ENCODE results near the gene ASCC1. TPM values are rescaled to one million over a fixed set of nuclear protein-coding genes. Genes with fewer than 3 reads are reported as not detected.

Gene ASCC1
- total and polyA plus RNA-seq, 5 donors from 2014 or later = 20.5 to 28.8 (median 26.0) TPM

DNA sequence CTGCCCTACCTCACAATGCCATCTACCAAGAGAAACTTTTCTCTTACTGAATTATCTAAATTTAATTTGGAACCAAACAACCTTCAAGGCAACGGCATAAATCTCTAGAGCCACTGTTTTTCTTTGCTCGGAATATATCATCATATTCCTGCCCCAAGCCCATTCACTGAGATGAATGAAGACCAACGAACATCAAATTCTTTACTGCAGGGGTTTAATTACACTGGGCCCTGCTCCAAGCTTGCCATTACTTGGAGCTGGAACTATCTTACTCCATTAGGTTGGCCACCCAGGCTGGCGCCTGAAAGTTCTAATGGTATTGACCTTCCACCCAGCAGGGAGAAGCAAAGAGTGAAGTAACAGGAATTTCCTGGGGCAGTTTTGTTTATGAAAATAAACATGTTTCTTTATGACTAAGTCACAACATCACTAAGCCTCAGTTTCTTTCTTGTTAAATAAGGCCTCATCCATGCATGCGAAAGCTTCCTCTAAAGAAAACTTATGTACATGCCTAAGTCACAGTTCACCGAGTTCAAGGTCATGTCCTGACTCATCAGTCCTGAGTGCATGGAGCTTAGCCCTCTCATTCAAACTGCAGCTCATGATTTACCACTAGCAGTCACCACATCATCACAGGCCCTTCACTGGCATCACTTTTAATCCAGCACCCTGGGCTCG lies 42.3 kb downstream of the ASCC1 start:
- Histone ChIP-seq H3K9me3 (ENCODE audit: control insufficient read depth in 2 of 2, low read length in 2 of 2) (no peaks in the 10 kb centered on the region), H3K36me3 (ENCODE audit: control insufficient read depth, insufficient read depth, low read length) (peaks cover 9% of the 10 kb centered on the region), H3K4me1 (ENCODE audit: control insufficient read depth, insufficient read depth, low read length, poor library complexity, severe bottlenecking) (no peaks in the 10 kb centered on the region), H3K27me3 (ENCODE audit: control insufficient read depth, insufficient read depth, low read length) (no peaks in the 10 kb centered on the region), H3K27ac (ENCODE audit: insufficient read depth, low read length, poor library complexity, severe bottlenecking) (no peak overlapping the region), H3K4me3 (ENCODE audit: low read depth, low read length) (no peak overlapping the region)
- peaks cover 11% of the 10 kb centered on the region for H3K36me3 Mint-ChIP-seq
- ATAC-seq (ENCODE audit: low read depth in 2 of 2) = no peak
- no peak overlapping the region for H3K27ac Mint-ChIP-seq
- no peak overlapping the region for H3K4me3 Mint-ChIP-seq
- no peak for DNase-seq
- H3K9me3 Mint-ChIP-seq = no peaks in the 10 kb centered on the region
- H3K4me1 Mint-ChIP-seq = peaks cover 0 to 3% (median under 1%) of the 10 kb centered on the region in 4 donors
- H3K27me3 Mint-ChIP-seq = no peaks in the 10 kb centered on the region

DNA sequence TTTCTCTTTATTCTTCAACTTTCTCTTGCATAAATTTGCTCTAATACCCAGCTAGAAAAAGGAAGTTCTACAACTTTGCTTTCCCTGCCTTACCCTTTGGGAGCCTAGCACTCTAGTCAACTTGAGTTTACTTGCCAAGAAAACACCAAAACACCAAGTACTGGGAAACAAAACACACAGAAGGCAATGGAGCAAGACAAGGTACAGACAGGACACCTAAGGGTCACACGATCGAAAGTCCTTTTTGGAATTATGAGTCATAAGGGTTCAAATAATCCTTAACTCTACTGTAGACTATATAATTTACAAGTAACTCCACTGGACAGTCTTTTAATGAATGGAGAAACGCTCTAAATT lies 42.8 kb downstream of the ASCC1 start:
- Mint-ChIP-seq H3K27me3 (no peaks in the 10 kb centered on the region), H3K4me1 (peaks cover 0 to 3% (median under 1%) of the 10 kb centered on the region in 4 donors), H3K36me3 (peaks cover 7% of the 10 kb centered on the region), H3K9me3 (no peaks in the 10 kb centered on the region), H3K4me3 (no peak overlapping the region), H3K27ac (no peak overlapping the region)
- no peaks in the 10 kb centered on the region for H3K9me3 ChIP-seq (ENCODE audit: control insufficient read depth in 2 of 2, low read length in 2 of 2)
- ATAC-seq (ENCODE audit: low read depth in 2 of 2) (no peak), DNase-seq (no peak)
- H3K36me3 ChIP-seq (ENCODE audit: control insufficient read depth, insufficient read depth, low read length) = peaks cover 6% of the 10 kb centered on the region
- H3K4me3 ChIP-seq (ENCODE audit: low read depth, low read length) = no peak overlapping the region
- H3K27me3 ChIP-seq (ENCODE audit: control insufficient read depth, insufficient read depth, low read length) = no peaks in the 10 kb centered on the region
- H3K27ac ChIP-seq (ENCODE audit: insufficient read depth, low read length, poor library complexity, severe bottlenecking) = no peak overlapping the region
- H3K4me1 ChIP-seq (ENCODE audit: control insufficient read depth, insufficient read depth, low read length, poor library complexity, severe bottlenecking) = no peaks in the 10 kb centered on the region

DNA sequence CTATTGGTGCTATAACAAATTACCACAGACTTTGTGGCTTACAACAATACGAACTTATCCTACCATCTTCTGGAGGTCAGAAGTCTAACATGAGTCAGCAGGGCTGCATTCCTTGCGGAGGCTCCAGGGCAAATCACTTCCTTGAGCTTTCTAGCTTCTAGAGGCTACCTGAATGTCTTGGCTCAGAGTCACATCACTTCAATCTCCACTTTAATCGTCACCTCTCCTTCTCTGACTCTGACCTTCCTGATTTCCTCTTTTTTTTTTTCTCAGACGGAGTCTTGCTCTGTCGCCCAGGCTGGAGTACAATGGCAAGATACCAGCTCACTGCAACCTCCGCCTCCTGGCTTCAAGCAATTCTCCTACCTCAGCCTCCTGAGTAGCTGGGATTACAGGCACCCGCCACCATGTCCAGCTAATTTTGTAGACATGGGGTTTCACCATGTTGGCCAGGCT lies 44.9 kb downstream of the ASCC1 start:
- no peak overlapping the region for H3K4me3 ChIP-seq (ENCODE audit: low read depth, low read length)
- H3K36me3 Mint-ChIP-seq = no peaks in the 10 kb centered on the region
- H3K27me3 ChIP-seq (ENCODE audit: control insufficient read depth, insufficient read depth, low read length) = no peaks in the 10 kb centered on the region
- no peaks in the 10 kb centered on the region for H3K27me3 Mint-ChIP-seq
- no peaks in the 10 kb centered on the region for H3K9me3 ChIP-seq (ENCODE audit: control insufficient read depth in 2 of 2, low read length in 2 of 2)
- no peak overlapping the region for H3K4me3 Mint-ChIP-seq
- no peak for ATAC-seq (ENCODE audit: low read depth in 2 of 2)
- H3K36me3 ChIP-seq (ENCODE audit: control insufficient read depth, insufficient read depth, low read length) = peaks cover 2% of the 10 kb centered on the region
- peak overlapping the region in 1 of 3 donors; percentile 59 for H3K27ac Mint-ChIP-seq
- H3K27ac ChIP-seq (ENCODE audit: insufficient read depth, low read length, poor library complexity, severe bottlenecking) = no peak overlapping the region
- no peaks in the 10 kb centered on the region for H3K4me1 ChIP-seq (ENCODE audit: control insufficient read depth, insufficient read depth, low read length, poor library complexity, severe bottlenecking)
- H3K9me3 Mint-ChIP-seq = no peaks in the 10 kb centered on the region
- DNase-seq = no peak
- H3K4me1 Mint-ChIP-seq = peaks cover 0 to 6% (median under 1%) of the 10 kb centered on the region in 4 donors

DNA sequence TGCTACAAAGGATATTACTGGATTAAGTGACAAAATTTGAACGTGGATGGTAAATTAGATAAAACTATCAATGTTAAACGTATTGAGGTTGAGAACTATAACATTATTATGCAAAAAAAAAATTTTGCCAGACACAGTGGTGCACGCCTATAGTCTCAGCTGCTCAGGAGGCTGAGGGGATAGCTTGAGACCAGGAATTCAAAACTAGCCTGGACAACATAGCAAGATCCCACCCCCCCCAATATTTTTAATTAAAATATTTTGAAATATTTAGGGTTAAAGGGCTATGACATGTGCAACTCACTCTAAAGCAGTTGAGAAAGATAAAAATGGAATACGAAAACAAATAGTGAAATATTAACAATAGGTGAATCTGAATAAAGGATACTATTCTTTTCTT lies 45.3 kb downstream of the ASCC1 start:
- Histone ChIP-seq H3K9me3 (ENCODE audit: control insufficient read depth in 2 of 2, low read length in 2 of 2) (no peaks in the 10 kb centered on the region), H3K36me3 (ENCODE audit: control insufficient read depth, insufficient read depth, low read length) (peaks cover 2% of the 10 kb centered on the region), H3K27me3 (ENCODE audit: control insufficient read depth, insufficient read depth, low read length) (no peaks in the 10 kb centered on the region), H3K4me1 (ENCODE audit: control insufficient read depth, insufficient read depth, low read length, poor library complexity, severe bottlenecking) (no peaks in the 10 kb centered on the region), H3K4me3 (ENCODE audit: low read depth, low read length) (no peak overlapping the region), H3K27ac (ENCODE audit: insufficient read depth, low read length, poor library complexity, severe bottlenecking) (no peak overlapping the region)
- DNase-seq = no peak
- Mint-ChIP-seq H3K27me3 (no peaks in the 10 kb centered on the region), H3K4me1 (peaks cover 0 to 6% (median 2%) of the 10 kb centered on the region in 4 donors), H3K4me3 (no peak overlapping the region), H3K9me3 (no peaks in the 10 kb centered on the region), H3K27ac (no peak overlapping the region), H3K36me3 (no peaks in the 10 kb centered on the region)
- ATAC-seq (ENCODE audit: low read depth in 2 of 2) = no peak

DNA sequence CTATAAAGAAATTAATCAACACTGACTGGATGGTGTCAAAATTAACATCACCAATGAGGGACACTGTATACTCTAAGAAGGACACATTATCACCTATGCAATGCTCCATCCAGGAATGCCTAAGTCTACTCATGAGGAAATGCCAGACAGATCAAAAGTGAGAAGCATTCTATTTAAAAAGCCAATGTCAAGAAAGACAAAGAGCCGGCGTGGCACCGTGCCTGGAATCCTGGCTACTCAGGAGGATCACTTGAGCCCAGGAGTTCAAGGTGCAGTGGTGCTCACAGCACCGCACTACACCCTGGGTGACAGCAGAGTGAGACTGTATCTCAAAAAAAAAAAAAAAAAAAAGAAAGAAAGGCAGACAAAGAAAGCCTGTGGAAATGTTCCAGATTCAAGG lies 45.8 kb downstream of the ASCC1 start:
- Mint-ChIP-seq H3K27ac (no peak overlapping the region), H3K4me3 (no peak overlapping the region), H3K9me3 (no peaks in the 10 kb centered on the region), H3K27me3 (no peaks in the 10 kb centered on the region), H3K4me1 (peaks cover 0 to 9% (median 4%) of the 10 kb centered on the region in 4 donors), H3K36me3 (no peaks in the 10 kb centered on the region)
- H3K27ac ChIP-seq (ENCODE audit: insufficient read depth, low read length, poor library complexity, severe bottlenecking) = no peak overlapping the region
- ATAC-seq (ENCODE audit: low read depth in 2 of 2) = no peak
- no peaks in the 10 kb centered on the region for H3K4me1 ChIP-seq (ENCODE audit: control insufficient read depth, insufficient read depth, low read length, poor library complexity, severe bottlenecking)
- H3K27me3 ChIP-seq (ENCODE audit: control insufficient read depth, insufficient read depth, low read length) = no peaks in the 10 kb centered on the region
- H3K36me3 ChIP-seq (ENCODE audit: control insufficient read depth, insufficient read depth, low read length) = peaks cover 2% of the 10 kb centered on the region
- DNase-seq = no peak
- no peaks in the 10 kb centered on the region for H3K9me3 ChIP-seq (ENCODE audit: control insufficient read depth in 2 of 2, low read length in 2 of 2)
- H3K4me3 ChIP-seq (ENCODE audit: low read depth, low read length) = no peak overlapping the region

DNA sequence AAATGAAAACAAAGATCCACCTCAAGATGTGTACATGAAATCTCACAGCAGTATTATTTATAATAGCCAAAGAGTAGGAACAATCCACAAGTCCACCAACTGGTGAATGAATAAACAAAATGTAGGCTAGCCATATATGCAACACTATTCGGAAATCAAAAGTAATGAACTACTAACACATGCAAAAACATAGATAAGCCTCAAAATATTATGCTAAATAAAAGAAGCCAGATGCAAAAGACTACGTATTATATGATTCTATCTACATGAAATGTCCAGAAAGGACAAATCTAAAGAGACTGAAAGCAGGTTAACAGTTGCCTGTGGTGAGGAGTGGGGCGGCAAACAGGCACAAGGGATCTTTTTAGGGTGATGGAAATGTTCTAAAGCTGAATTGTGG lies 49.0 kb downstream of the ASCC1 start:
- no peaks in the 10 kb centered on the region for H3K27me3 Mint-ChIP-seq
- no peak overlapping the region for H3K27ac Mint-ChIP-seq
- no peaks in the 10 kb centered on the region for H3K4me1 ChIP-seq (ENCODE audit: control insufficient read depth, insufficient read depth, low read length, poor library complexity, severe bottlenecking)

DNA sequence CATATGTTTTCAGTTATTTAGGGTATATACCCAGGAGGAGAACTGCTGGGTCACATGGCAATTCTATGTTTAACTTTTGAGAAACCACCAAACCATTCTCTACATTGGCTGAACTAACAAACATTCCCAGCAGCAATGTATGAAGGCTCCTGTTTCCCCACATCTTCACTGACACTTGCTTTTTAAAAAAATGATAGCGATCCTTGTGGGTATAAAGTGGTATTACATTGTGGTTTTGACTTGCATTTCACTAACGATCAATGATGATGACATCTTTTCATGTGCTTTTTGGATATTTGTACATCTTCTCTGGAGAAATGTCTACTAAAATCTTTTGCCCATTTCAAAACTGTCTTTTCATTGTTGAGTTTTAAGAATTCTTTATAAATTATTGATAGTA lies 51.5 kb downstream of the ASCC1 start:
- no peaks in the 10 kb centered on the region for H3K4me1 ChIP-seq (ENCODE audit: control insufficient read depth, insufficient read depth, low read length, poor library complexity, severe bottlenecking)
- Mint-ChIP-seq H3K36me3 (peaks cover 13% of the 10 kb centered on the region), H3K9me3 (no peaks in the 10 kb centered on the region), H3K27me3 (no peaks in the 10 kb centered on the region), H3K27ac (no peak overlapping the region), H3K4me3 (no peak overlapping the region), H3K4me1 (peaks cover 5 to 17% (median 8%) of the 10 kb centered on the region in 4 donors)
- H3K27ac ChIP-seq (ENCODE audit: insufficient read depth, low read length, poor library complexity, severe bottlenecking) = no peak overlapping the region
- ATAC-seq (ENCODE audit: low read depth in 2 of 2) (no peak), DNase-seq (peak in 2 of 3 donors; percentile 34 to 35)
- H3K36me3 ChIP-seq (ENCODE audit: control insufficient read depth, insufficient read depth, low read length) = peaks cover 10% of the 10 kb centered on the region
- no peaks in the 10 kb centered on the region for H3K9me3 ChIP-seq (ENCODE audit: control insufficient read depth in 2 of 2, low read length in 2 of 2)
- H3K27me3 ChIP-seq (ENCODE audit: control insufficient read depth, insufficient read depth, low read length) = no peaks in the 10 kb centered on the region
- no peak overlapping the region for H3K4me3 ChIP-seq (ENCODE audit: low read depth, low read length)

More for the DNA sequence above, 49.0 kb downstream of the ASCC1 start:
- peaks cover 2% of the 10 kb centered on the region for H3K36me3 ChIP-seq (ENCODE audit: control insufficient read depth, insufficient read depth, low read length)
- ATAC-seq (ENCODE audit: low read depth in 2 of 2) (no peak), DNase-seq (no peak)
- no peaks in the 10 kb centered on the region for H3K9me3 ChIP-seq (ENCODE audit: control insufficient read depth in 2 of 2, low read length in 2 of 2)
- Mint-ChIP-seq H3K9me3 (no peaks in the 10 kb centered on the region), H3K4me3 (no peak overlapping the region), H3K36me3 (no peaks in the 10 kb centered on the region), H3K4me1 (peaks cover 7 to 12% (median 10%) of the 10 kb centered on the region in 4 donors)
- no peak overlapping the region for H3K4me3 ChIP-seq (ENCODE audit: low read depth, low read length)
- H3K27me3 ChIP-seq (ENCODE audit: control insufficient read depth, insufficient read depth, low read length) = no peaks in the 10 kb centered on the region
- H3K27ac ChIP-seq (ENCODE audit: insufficient read depth, low read length, poor library complexity, severe bottlenecking) = no peak overlapping the region

DNA sequence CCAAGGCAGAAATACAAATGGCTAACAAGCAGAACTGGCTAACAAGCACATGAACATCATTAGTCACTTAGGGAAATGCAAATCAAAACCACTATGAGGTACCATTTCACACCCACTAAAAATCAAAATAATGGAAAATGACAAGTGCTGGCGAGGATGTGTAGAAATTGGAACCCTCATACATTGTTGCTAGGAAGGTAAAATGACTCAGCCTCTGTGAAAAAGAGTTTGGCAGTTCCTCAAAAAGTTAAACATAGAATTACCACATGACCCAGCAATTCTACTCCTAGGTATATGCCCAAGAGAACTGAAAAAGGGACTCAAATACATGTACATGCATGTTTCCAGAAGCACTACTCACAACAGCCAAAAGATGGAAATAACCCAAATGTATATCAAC lies 53.1 kb downstream of the ASCC1 start:
- Histone ChIP-seq H3K36me3 (ENCODE audit: control insufficient read depth, insufficient read depth, low read length) (peaks cover 13% of the 10 kb centered on the region), H3K9me3 (ENCODE audit: control insufficient read depth in 2 of 2, low read length in 2 of 2) (no peaks in the 10 kb centered on the region), H3K27me3 (ENCODE audit: control insufficient read depth, insufficient read depth, low read length) (no peaks in the 10 kb centered on the region), H3K4me3 (ENCODE audit: low read depth, low read length) (no peak overlapping the region), H3K4me1 (ENCODE audit: control insufficient read depth, insufficient read depth, low read length, poor library complexity, severe bottlenecking) (no peaks in the 10 kb centered on the region), H3K27ac (ENCODE audit: insufficient read depth, low read length, poor library complexity, severe bottlenecking) (no peak overlapping the region)
- H3K4me1 Mint-ChIP-seq = peaks cover 5 to 17% (median 8%) of the 10 kb centered on the region in 4 donors
- H3K27ac Mint-ChIP-seq = peak overlapping the region in 1 of 3 donors; percentile 35
- ATAC-seq (ENCODE audit: low read depth in 2 of 2) = no peak
- H3K9me3 Mint-ChIP-seq = no peaks in the 10 kb centered on the region
- no peaks in the 10 kb centered on the region for H3K27me3 Mint-ChIP-seq
- no peak overlapping the region for H3K4me3 Mint-ChIP-seq
- peaks cover 23% of the 10 kb centered on the region for H3K36me3 Mint-ChIP-seq
- DNase-seq = peak in 1 of 3 donors; percentile 23
